Measurements from ENCODE around the gene KYNU. TPM values are rescaled to one million over a fixed set of nuclear protein-coding genes. Genes with fewer than 3 reads are reported as not detected.

KYNU gene
- total and polyA plus RNA-seq, 2 of the 13 experiments (the other 11 are each of a cell fraction or from before 2014, with no cell fraction given) = 21.9 to 68.6 TPM

DNA sequence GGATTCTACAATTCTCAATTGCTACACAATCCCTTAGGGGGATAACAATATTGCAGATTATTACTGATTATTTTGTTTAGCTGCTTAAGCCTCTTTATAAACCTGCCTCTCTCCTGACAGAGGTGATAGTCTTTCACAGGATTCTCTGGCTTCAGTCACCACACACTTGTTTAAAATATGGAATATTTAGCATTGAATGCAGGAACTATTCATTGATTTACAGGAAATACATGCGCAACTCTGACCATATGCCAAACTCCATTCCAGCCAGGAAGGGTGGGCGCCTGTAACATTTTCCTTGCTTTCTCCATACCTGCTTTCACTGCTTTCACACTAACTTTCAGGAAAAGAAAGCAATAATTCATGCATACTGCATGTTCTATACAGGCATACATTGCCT, 207.0 kb downstream of the KYNU start:
- 24% methylated on average over 2 of the region's 2 CpGs for WGBS (ENCODE audit: low lambda C conversion rate)
- no peaks in the 10 kb centered on the region for H3K79me2 ChIP-seq (ENCODE audit: insufficient read depth, low read length)
- H3K27ac ChIP-seq (ENCODE audit: extremely low read length, insufficient read depth, low read length) = no peak overlapping the region
- no peaks in the 10 kb centered on the region for H3K9me3 ChIP-seq (ENCODE audit: low read length)
- H3K27me3 ChIP-seq (ENCODE audit: control insufficient read depth in 1 of 2, insufficient read depth in 2 of 2, low read length in 2 of 2) = no peaks in the 10 kb centered on the region
- H3K4me1 ChIP-seq (ENCODE audit: insufficient read depth, low read length) = no peaks in the 10 kb centered on the region
- H2AFZ ChIP-seq (ENCODE audit: low read length) = no peak overlapping the region
- no peaks in the 10 kb centered on the region for H3K36me3 ChIP-seq (replicated peaks in 1 of 2; ENCODE audit: control insufficient read depth in 1 of 2, insufficient read depth in 2 of 2, low read length in 2 of 2)
- POLR2A ChIA-PET = no interaction called here
- intact Hi-C loops (cut with micrococcal nuclease; ENCODE audit: unreplicated experiment) = no loop called here
- ATAC-seq (no peak), FAIRE-seq (no peak), DNase-seq (ENCODE audit: low spot score) (no peak)
- no peak overlapping the region for H3K9ac ChIP-seq (ENCODE audit: insufficient read depth, low read depth, low read length)
- in situ Hi-C loops (cut with HindIII; ENCODE audit: extremely low pct_ligation_motif_present, low pct_unique_long_range_greater_than_20kb) = no loop called here
- CTCF ChIA-PET (ENCODE audit: low intra/inter-chr PET ratio, low total read pairs) = no interaction called here
- TF ChIP-seq ZSCAN25 (CRISPR knock-in tag; IDR thresholded peaks at IDR 0.05) = no peak
- TF ChIP-seq EEA1 (CRISPR knock-in tag; IDR thresholded peaks at IDR 0.05; ENCODE audit: borderline replicate concordance) = no peak
- no peak for TF ChIP-seq FOSL1 (CRISPR knock-in tag; IDR thresholded peaks at IDR 0.05; ENCODE audit: borderline replicate concordance)
- TF ChIP-seq, protein P1, sequence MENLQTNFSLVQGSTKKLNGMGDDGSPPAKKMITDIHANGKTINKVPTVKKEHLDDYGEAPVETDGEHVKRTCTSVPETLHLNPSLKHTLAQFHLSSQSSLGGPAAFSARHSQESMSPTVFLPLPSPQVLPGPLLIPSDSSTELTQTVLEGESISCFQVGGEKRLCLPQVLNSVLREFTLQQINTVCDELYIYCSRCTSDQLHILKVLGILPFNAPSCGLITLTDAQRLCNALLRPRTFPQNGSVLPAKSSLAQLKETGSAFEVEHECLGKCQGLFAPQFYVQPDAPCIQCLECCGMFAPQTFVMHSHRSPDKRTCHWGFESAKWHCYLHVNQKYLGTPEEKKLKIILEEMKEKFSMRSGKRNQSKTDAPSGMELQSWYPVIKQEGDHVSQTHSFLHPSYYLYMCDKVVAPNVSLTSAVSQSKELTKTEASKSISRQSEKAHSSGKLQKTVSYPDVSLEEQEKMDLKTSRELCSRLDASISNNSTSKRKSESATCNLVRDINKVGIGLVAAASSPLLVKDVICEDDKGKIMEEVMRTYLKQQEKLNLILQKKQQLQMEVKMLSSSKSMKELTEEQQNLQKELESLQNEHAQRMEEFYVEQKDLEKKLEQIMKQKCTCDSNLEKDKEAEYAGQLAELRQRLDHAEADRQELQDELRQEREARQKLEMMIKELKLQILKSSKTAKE (CRISPR knock-in tag; IDR thresholded peaks at IDR 0.05; ENCODE audit: borderline replicate concordance) = no peak
- TF ChIP-seq ARNT2 (CRISPR knock-in tag; IDR thresholded peaks at IDR 0.05; ENCODE audit: low read depth) = no peak
- TF ChIP-seq, protein P2, sequence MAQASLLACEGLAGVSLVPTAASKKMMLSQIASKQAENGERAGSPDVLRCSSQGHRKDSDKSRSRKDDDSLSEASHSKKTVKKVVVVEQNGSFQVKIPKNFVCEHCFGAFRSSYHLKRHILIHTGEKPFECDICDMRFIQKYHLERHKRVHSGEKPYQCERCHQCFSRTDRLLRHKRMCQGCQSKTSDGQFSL (CRISPR knock-in tag; IDR thresholded peaks at IDR 0.05) = no peak
- TF ChIP-seq ZFY (CRISPR knock-in tag; IDR thresholded peaks at IDR 0.05) = no peak
- TF ChIP-seq POLR2AphosphoS2 (IDR thresholded peaks at IDR 0.05; ENCODE audit: low read depth, low read length) = no peak
- no peak for TF ChIP-seq ZBTB7B (CRISPR knock-in tag; IDR thresholded peaks at IDR 0.05)
- no peaks in the 10 kb centered on the region for H4K20me1 ChIP-seq (ENCODE audit: insufficient read depth, low read length)
- no peak overlapping the region for H3K4me3 ChIP-seq (replicated peaks in 1 of 3; ENCODE audit: insufficient read depth in 1 of 3, low read depth in 2 of 3, low read length in 3 of 3)
- BruUV-seq (replicated peaks) = no TSS peak
- H3K4me2 ChIP-seq (ENCODE audit: low read depth, low read length) = no peak overlapping the region

All from HepG2 (cell line).